HepG2 (cell line): ENCODE results near the gene CABP4. TPM values are rescaled to one million over a fixed set of nuclear protein-coding genes. Genes with fewer than 3 reads are reported as not detected.

Source experiments
- ATF7 ChIP-seq, 2 experiments: fragments of 450-650 bp in 1 of 2; sonication (generic) in 1 of 2; formaldehyde crosslinking in 1 of 2; IDR thresholded peaks; 2 replicates each; pipeline versions ENCODE4 v1.4.0 to v1.6.1; 2016 to 2020; ENCODE audit warnings: antibody characterized with exemption in 1 of 2, mild to moderate bottlenecking in 1 of 2, missing genetic modification reagents in 1 of 2
- BRD4 ChIP-seq: sonication (generic); formaldehyde crosslinking; IDR thresholded peaks from 2 replicates; pipeline ENCODE4 v1.4.0; 2020; ENCODE audit warnings: missing genetic modification reagents
- JUN ChIP-seq: sonication (generic); formaldehyde crosslinking; IDR thresholded peaks from 2 replicates; pipeline ENCODE4 v1.4.0; 2020; ENCODE audit warnings: mild to moderate bottlenecking, missing genetic modification reagents
- KDM5B ChIP-seq: sonication (generic); formaldehyde crosslinking; IDR thresholded peaks from 2 replicates; pipeline ENCODE4 v1.4.0; 2020; ENCODE audit warnings: missing genetic modification reagents, mild to moderate bottlenecking, borderline replicate concordance
- MAX ChIP-seq: IDR thresholded peaks from 2 replicates; pipeline ENCODE4 v1.6.1; 2012; ENCODE audit warnings: inconsistent platforms
- PHF20 ChIP-seq: sonication (generic); formaldehyde crosslinking; IDR thresholded peaks from 2 replicates; pipeline ENCODE4 v1.5.0; 2020; ENCODE audit warnings: mild to moderate bottlenecking, missing genetic modification reagents
- RCOR2 ChIP-seq: IDR thresholded peaks from 2 replicates; pipeline ENCODE4 v1.6.1; 2016; ENCODE audit warnings: missing biosample characterization, missing genetic modification reagents
- STAG1 ChIP-seq: sonication (generic); formaldehyde crosslinking; IDR thresholded peaks from 2 replicates; pipeline ENCODE4 v1.4.0; 2020; ENCODE audit warnings: missing genetic modification reagents
- STAT5B ChIP-seq: sonication (generic); formaldehyde crosslinking; IDR thresholded peaks from 2 replicates; pipeline ENCODE4 v1.4.0; 2020; ENCODE audit warnings: missing genetic modification reagents
- THRA ChIP-seq: sonication (generic); formaldehyde crosslinking; IDR thresholded peaks from 2 replicates; pipeline ENCODE4 v1.4.0; 2020; ENCODE audit warnings: missing genetic modification reagents, borderline replicate concordance
- ZBTB40 ChIP-seq, 2 experiments: fragments of 450-650 bp in 1 of 2; sonication (generic) in 1 of 2; formaldehyde crosslinking in 1 of 2; IDR thresholded peaks; 2 replicates each; pipeline versions ENCODE4 v1.6.1 to v1.8.0; 2016 to 2022; ENCODE audit warnings: antibody characterized with exemption in 1 of 2, mild to moderate bottlenecking in 1 of 2, missing genetic modification reagents in 1 of 2
- ZNF569 ChIP-seq: sonication (generic); formaldehyde crosslinking; IDR thresholded peaks from 2 replicates; pipeline ENCODE4 v1.5.0; 2020; ENCODE audit warnings: mild to moderate bottlenecking, missing genetic modification reagents, moderate library complexity, borderline replicate concordance
- ZNF598 ChIP-seq: sonication (generic); formaldehyde crosslinking; IDR thresholded peaks from 2 replicates; pipeline ENCODE4 v1.5.1; 2020; ENCODE audit warnings: mild to moderate bottlenecking, missing genetic modification reagents, borderline replicate concordance
- ZNF605 ChIP-seq: sonication (generic); formaldehyde crosslinking; IDR thresholded peaks from 2 replicates; pipeline ENCODE4 v1.8.0; 2022; ENCODE audit warnings: mild to moderate bottlenecking, missing genetic modification reagents
- ZNF773 ChIP-seq: sonication (generic); formaldehyde crosslinking; IDR thresholded peaks from 2 replicates; pipeline ENCODE4 v1.4.0; 2020; ENCODE audit warnings: missing genetic modification reagents, borderline replicate concordance
- polyA plus RNA-seq, 8 experiments: library from polyadenylated mRNA; depleted of rRNA in 3 of 8; stranded (reverse) in 7 of 8; unstranded in 1 of 8; fragments of >200 nt; fragmentation: Illumina TruSeq in 4 of 8; extraction: Trizol in 4 of 8; gene quantifications; 2 replicates each; pipeline versions ENCODE4 v1.2.1 to v1.2.3, GENCODE V29; 2011 to 2016; ENCODE audit warnings: low read depth in 4 of 8, missing spikeins in 1 of 8, mixed read lengths in 1 of 8; ENCODE audit not compliant: insufficient read depth in 1 of 8
- total RNA-seq, 5 experiments: library from RNA; depleted of rRNA; stranded (reverse); fragments of >200 nt; fragmentation: Illumina TruSeq; extraction: Trizol; gene quantifications; 2 replicates each; pipeline ENCODE4 v1.2.3, GENCODE V29; 2016; ENCODE audit warnings: low read depth in 1 of 5

Gene CABP4
- total and polyA plus RNA-seq, 2 of the 13 experiments (the other 11 are each of a cell fraction or from before 2014, with no cell fraction given) = not detected

- TF ChIP-seq ZBTB40 (IDR thresholded peaks at IDR 0.05) (no peak), ZBTB40 (CRISPR knock-in tag; IDR thresholded peaks at IDR 0.05) (peak; percentile 54; the same call in 1 of the 2 replicates), JUN (0 out of 2 replicates have a peak, but pooled peaks have one; percentile 64), PHF20 (peak; percentile 96), ZNF598 (CRISPR knock-in tag) (no peak), MAX (peak; percentile 57), ZNF569 (CRISPR knock-in tag) (no peak), BRD4 (CRISPR knock-in tag) (0 out of 2 replicates have a peak, but pooled peaks have one; percentile 62), ZNF773 (CRISPR knock-in tag) (0 out of 2 replicates have a peak, but pooled peaks have one; percentile 49), ZNF605 (CRISPR knock-in tag) (peak; percentile 45; the same call in 1 of the 2 replicates), THRA (CRISPR knock-in tag) (peak; percentile 58; the same call in 1 of the 2 replicates), STAT5B (CRISPR knock-in tag) (0 out of 2 replicates have a peak, but pooled peaks have one; percentile 39), ATF7 (IDR thresholded peaks at IDR 0.05) (peak; percentile 16; the same call in 1 of the 2 replicates), ATF7 (CRISPR knock-in tag; IDR thresholded peaks at IDR 0.05) (0 out of 2 replicates have a peak, but pooled peaks have one; percentile 64), KDM5B (CRISPR knock-in tag) (no peak), RCOR2 (CRISPR knock-in tag) (no peak), STAG1 (CRISPR knock-in tag) (peak; percentile 21; the same call in 1 of the 2 replicates)
Observed at GRCh38 chr11:67428052-67429001, 26.8 kb upstream of the CABP4 start, which contains the start of gene RPS6KB2 (continued).
